MCF 10A (cell line): ENCODE results near the gene APOD. TPM values are rescaled to one million over a fixed set of nuclear protein-coding genes. Genes with fewer than 3 reads are reported as not detected.

Experiments
- BruUV-seq: library from RNA; stranded (reverse); fragments of 400-500 nt; replicated peaks from 2 replicates; lab custom pipeline; 2021; lab: Mats Ljungman, UMichigan
- CTCF ChIA-PET: fragments of 300-600 bp; sonication (Branson Sonifier 250); formaldehyde crosslinking; extraction: SDS; loops from one replicate; lab custom pipeline; 2021; ENCODE audit warnings: antibody characterized with exemption, inconsistent platforms; lab: Yijun Ruan, JAX
- POLR2A ChIA-PET: fragments of 300-600, 350-650 bp; sonication (Branson Sonifier 250); formaldehyde crosslinking; extraction: SDS; loops from one replicate; lab custom pipeline; 2020; ENCODE audit warnings: antibody characterized with exemption, inconsistent platforms; lab: Yijun Ruan, JAX
- DNase-seq: peaks from one replicate; pipeline ENCODE4 v3.0.0-alpha.2; 2018; ENCODE audit not compliant: unreplicated experiment
- H3K27ac Mint-ChIP-seq: one replicate; pipeline ENCODE4 v1.8.0; 2022; ENCODE audit warnings: mild to moderate bottlenecking, low read depth, mixed read lengths; ENCODE audit not compliant: unreplicated experiment
- H3K27me3 Mint-ChIP-seq: one replicate; pipeline ENCODE4 v1.8.0; 2022; ENCODE audit warnings: mixed read lengths; ENCODE audit not compliant: insufficient read depth, unreplicated experiment
- H3K36me3 Mint-ChIP-seq: one replicate; pipeline ENCODE4 v1.8.0; 2022; ENCODE audit warnings: mild to moderate bottlenecking, moderate library complexity, mixed read lengths; ENCODE audit not compliant: insufficient read depth, unreplicated experiment
- H3K4me1 Mint-ChIP-seq: one replicate; pipeline ENCODE4 v1.8.0; 2022; ENCODE audit warnings: mixed read lengths; ENCODE audit not compliant: insufficient read depth, unreplicated experiment
- H3K4me3 Mint-ChIP-seq: one replicate; pipeline ENCODE4 v1.8.0; 2022; ENCODE audit warnings: mild to moderate bottlenecking, moderate library complexity, mixed read lengths; ENCODE audit not compliant: unreplicated experiment
- H3K9me3 Mint-ChIP-seq: one replicate; pipeline ENCODE4 v1.8.0; 2022; ENCODE audit warnings: mixed read lengths; ENCODE audit not compliant: unreplicated experiment
- CTCF ChIP-seq: fragments of 200-600 bp; IDR thresholded peaks from one replicate; pipeline ENCODE4 v1.8.0; 2022; ENCODE audit warnings: antibody characterized with exemption, mild to moderate bottlenecking; ENCODE audit not compliant: unreplicated experiment
- intact Hi-C: fragments of 100-400 bp; cut with micrococcal nuclease; formaldehyde crosslinking; loops from 2 replicates; pipeline ENCODE4 v1.14.1; 2022
- total RNA-seq: library from RNA; stranded (reverse); gene quantifications from 2 replicates; pipeline ENCODE4 v1.2.3, GENCODE V29; 2022

Gene APOD
- total RNA-seq, 1 experiment from 2014 or later, result 1.9 TPM

DNA sequence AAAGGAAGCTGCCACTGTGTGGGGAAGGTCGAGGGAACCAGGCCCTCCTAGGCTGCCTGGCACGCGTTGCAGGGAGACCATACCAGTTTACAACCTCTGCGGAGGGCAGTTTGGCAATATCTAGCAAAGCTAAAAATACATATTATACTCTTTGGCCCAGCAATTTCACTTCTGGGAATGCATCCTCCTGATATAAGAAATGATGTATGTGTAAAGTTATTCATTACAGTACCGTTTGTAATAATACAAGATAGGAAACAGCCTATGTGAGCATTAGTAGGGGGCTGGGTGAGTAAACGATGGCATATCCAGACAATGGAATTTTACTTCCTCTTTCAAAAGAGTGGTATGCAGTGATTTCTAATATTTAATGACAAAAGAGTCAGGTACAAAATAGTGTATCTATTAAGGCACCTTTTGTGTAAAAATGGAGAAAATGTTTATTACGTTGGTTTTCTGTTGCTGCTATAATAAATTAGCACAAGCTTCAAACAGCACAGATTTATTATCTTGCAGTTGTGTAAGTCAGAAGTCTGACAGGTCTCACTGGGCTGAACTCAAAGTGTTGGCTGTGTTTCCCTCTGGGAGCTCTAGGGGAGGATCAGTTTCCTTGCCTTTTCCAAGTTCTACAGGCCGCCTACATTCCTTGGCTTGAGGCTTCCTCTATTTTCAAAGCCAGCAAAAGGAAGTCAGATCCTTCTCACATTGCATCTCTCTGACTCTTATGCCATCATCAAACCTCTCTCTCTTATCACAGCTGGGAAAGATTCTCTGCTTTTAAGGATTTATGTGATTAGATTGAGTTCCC lies 9.0 kb downstream of the APOD start:
- no peaks in the 10 kb centered on the region for H3K9me3 Mint-ChIP-seq
- no peak overlapping the region for H3K4me3 Mint-ChIP-seq
- DNase-seq, result no peak
- intact Hi-C loops, result no loop called here
- no TSS peak for BruUV-seq
- CTCF ChIA-PET, result interaction anchor here (0.6 to 0.8 kb wide), 3 partner anchors 9 to 18 kb away, joined by 3 to 4 read pairs (median 3); partner anchors contain the start of gene APOD
- no peak for TF ChIP-seq CTCF
- H3K27me3 Mint-ChIP-seq, result no peaks in the 10 kb centered on the region
- H3K27ac Mint-ChIP-seq, result no peak overlapping the region
- POLR2A ChIA-PET, result interaction anchor here (0.6 kb wide), 2 partner anchors 9 to 27 kb away, joined by 3 to 4 read pairs; partner anchors contain the start of gene APOD
- H3K4me1 Mint-ChIP-seq, result no peaks in the 10 kb centered on the region
- H3K36me3 Mint-ChIP-seq, result no peaks in the 10 kb centered on the region

DNA sequence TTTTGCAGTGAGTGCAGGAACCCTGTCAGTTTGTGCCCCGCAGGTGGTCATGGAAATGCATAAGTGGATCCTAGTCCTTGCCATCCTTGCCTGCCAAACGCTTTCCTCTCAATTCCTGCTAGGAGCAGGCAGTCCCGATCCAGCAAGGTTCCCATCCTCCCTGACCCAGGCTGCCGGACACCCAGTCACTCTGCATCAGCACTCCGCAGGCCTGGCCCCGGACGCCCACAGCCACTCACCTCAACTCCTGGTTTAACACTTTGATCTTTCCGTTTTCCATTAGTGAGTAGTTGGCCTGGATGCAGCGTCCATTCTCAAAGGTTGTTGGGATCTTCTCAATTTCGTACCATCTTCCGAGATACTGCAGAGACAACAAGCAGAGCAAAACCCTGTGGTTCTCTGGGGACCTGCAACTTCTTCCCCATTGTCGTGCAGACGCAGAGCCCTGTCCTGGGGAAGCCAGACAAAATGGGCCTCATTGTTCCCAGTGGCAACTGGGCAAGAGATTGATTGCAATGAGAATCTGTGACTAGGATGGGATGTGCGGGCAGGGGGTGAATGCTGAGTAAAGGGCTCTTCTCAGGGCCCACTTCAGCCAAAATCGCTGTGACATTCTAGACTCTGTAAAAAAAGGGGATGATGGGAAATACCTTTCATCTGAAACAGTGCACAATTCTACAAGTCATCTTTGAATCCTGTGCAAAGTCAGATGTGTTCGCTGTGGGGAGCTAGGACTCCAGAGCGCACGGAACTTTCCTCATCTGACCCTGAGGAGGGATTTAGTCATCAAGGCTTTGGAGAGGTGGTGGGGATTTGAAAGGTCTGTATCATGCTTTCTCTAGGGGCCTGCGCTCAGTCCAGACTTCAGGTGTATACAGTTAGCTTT lies 9.9 kb downstream of the APOD start:
- no TSS peak for BruUV-seq
- Mint-ChIP-seq H3K27me3 (no peaks in the 10 kb centered on the region), H3K4me1 (no peaks in the 10 kb centered on the region), H3K9me3 (no peaks in the 10 kb centered on the region), H3K4me3 (no peak overlapping the region), H3K27ac (no peak overlapping the region), H3K36me3 (no peaks in the 10 kb centered on the region)
- no peak for DNase-seq
- ChIA-PET CTCF (interaction anchor here (0.6 to 0.8 kb wide), 3 partner anchors 8 to 17 kb away, joined by 3 to 4 read pairs (median 3); no protein-coding TSS in a partner anchor), POLR2A (interaction anchor here (0.6 to 1.0 kb wide), 2 partner anchors 28 kb away, joined by 3 to 4 read pairs; no protein-coding TSS in a partner anchor)
- intact Hi-C loops, result no loop called here
- no peak for TF ChIP-seq CTCF

GRCh38 chr3:195571361-195571760 lies 12.4 kb downstream of the APOD start:
- CTCF ChIA-PET, result interaction anchor here (0.7 kb wide), 1 partner anchor 23 kb away, joined by 3 read pairs; no protein-coding TSS in a partner anchor
- intact Hi-C loops, result no loop called here
- Mint-ChIP-seq H3K4me1 (peaks cover 6% of the 10 kb centered on the region), H3K36me3 (no peaks in the 10 kb centered on the region), H3K27ac (no peak overlapping the region), H3K9me3 (no peaks in the 10 kb centered on the region), H3K27me3 (no peaks in the 10 kb centered on the region), H3K4me3 (no peak overlapping the region)
- POLR2A ChIA-PET, result interaction anchor here (0.8 kb wide), 1 partner anchor 16 kb away, joined by 3 read pairs; no protein-coding TSS in a partner anchor
- BruUV-seq, result no TSS peak
- TF ChIP-seq CTCF, result no peak
- no peak for DNase-seq
